ENCODE results near the gene RSPH9.

The RSPH9 gene

DNA sequence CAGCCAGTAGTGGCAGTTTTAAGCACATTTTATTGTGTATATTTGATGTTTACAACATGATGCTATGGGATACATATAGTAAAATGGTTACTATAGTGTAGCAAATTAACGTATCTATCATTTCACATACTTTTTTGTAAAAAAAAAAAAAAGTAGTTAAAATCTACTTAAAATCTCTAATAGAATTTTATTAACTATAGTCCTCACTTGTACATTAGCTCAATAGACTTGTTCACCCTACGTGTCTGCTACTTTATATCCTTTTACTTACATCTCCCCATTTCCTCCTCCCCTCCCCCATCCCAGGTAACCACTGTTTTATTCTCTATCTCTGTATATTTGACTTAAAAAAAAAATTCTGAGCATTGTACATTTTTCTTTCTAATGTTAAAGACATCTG is 38.8 kb upstream of the RSPH9 start:
- peaks cover 91% of the 10 kb centered on the region for H3K36me3 ChIP-seq (ENCODE audit: control insufficient read depth, low read length)
- TF ChIP-seq EZH2phosphoT487 (IDR thresholded peaks at IDR 0.05; ENCODE audit: borderline replicate concordance, low read length) = no peak
- TF ChIP-seq, protein P1, sequence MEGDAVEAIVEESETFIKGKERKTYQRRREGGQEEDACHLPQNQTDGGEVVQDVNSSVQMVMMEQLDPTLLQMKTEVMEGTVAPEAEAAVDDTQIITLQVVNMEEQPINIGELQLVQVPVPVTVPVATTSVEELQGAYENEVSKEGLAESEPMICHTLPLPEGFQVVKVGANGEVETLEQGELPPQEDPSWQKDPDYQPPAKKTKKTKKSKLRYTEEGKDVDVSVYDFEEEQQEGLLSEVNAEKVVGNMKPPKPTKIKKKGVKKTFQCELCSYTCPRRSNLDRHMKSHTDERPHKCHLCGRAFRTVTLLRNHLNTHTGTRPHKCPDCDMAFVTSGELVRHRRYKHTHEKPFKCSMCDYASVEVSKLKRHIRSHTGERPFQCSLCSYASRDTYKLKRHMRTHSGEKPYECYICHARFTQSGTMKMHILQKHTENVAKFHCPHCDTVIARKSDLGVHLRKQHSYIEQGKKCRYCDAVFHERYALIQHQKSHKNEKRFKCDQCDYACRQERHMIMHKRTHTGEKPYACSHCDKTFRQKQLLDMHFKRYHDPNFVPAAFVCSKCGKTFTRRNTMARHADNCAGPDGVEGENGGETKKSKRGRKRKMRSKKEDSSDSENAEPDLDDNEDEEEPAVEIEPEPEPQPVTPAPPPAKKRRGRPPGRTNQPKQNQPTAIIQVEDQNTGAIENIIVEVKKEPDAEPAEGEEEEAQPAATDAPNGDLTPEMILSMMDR (IDR thresholded peaks at IDR 0.05; ENCODE audit: low read depth, low read length, poor library complexity, severe bottlenecking) = no peak

DNA sequence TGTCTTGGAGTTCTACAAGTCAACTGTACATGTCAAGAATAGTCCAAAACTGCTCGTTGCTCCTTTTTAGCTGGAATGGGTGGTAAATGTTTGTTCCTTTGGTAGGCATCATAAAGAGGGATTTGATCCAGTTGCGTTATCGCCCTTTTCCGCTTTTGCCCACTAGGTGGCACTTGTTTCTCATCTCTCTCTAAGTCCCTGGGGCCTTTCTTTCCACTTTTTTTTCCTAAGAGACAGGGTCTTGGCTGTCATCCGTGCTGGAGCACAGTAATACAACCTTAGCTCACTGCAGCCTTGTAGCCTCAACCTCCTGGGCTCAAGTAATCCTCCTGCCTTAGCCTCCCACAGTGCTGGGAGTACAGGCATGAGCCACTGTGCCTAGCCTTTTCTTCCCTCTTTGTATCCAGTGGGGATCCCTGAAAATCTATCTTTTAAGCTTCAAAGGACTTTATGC is 36.5 kb upstream of the RSPH9 start:
- Histone ChIP-seq H3K27me3 (ENCODE audit: control insufficient read depth, low read length) (no peaks in the 10 kb centered on the region), H3K4me2 (ENCODE audit: low read length) (peak overlapping the region; percentile 48), H3K9me3 (ENCODE audit: control insufficient read depth, insufficient read depth, low read length) (no peaks in the 10 kb centered on the region), H3K27ac (ENCODE audit: low read depth, low read length) (peak overlapping the region; percentile 39), H3F3A (ENCODE audit: control insufficient read depth, insufficient read depth) (peaks cover 25% of the 10 kb centered on the region), H4K20me1 (ENCODE audit: control insufficient read depth, insufficient read depth, low read depth, low read length) (no peaks in the 10 kb centered on the region), H3K4me3 (ENCODE audit: low read length) (peak overlapping the region; percentile 23), H3K9me2 (replicated peaks; ENCODE audit: control insufficient read depth, low read length) (no peaks in the 10 kb centered on the region), H3K4me1 (ENCODE audit: control insufficient read depth, low read length) (peaks cover 13% of the 10 kb centered on the region), H3K79me2 (ENCODE audit: control insufficient read depth, low read length) (peaks cover 3% of the 10 kb centered on the region), H3K36me3 (ENCODE audit: control insufficient read depth, low read length) (peaks cover 89% of the 10 kb centered on the region)
- TF ChIP-seq EZH2phosphoT487 (IDR thresholded peaks at IDR 0.05; ENCODE audit: borderline replicate concordance, low read length) = no peak
- TF ChIP-seq, protein P1 (IDR thresholded peaks at IDR 0.05; ENCODE audit: low read depth, low read length, poor library complexity, severe bottlenecking) = peak; percentile 94

More for the DNA sequence above, 38.8 kb upstream of the RSPH9 start:
- Histone ChIP-seq H3K9me3 (ENCODE audit: control insufficient read depth, insufficient read depth, low read length) (no peaks in the 10 kb centered on the region), H3F3A (ENCODE audit: control insufficient read depth, insufficient read depth) (peaks cover 26% of the 10 kb centered on the region), H3K9me2 (replicated peaks; ENCODE audit: control insufficient read depth, low read length) (no peaks in the 10 kb centered on the region), H3K27ac (ENCODE audit: low read depth, low read length) (no peak overlapping the region), H3K4me2 (ENCODE audit: low read length) (no peak overlapping the region), H3K79me2 (ENCODE audit: control insufficient read depth, low read length) (peaks cover 3% of the 10 kb centered on the region), H4K20me1 (ENCODE audit: control insufficient read depth, insufficient read depth, low read depth, low read length) (no peaks in the 10 kb centered on the region), H3K4me1 (ENCODE audit: control insufficient read depth, low read length) (peaks cover 13% of the 10 kb centered on the region), H3K4me3 (ENCODE audit: low read length) (no peak overlapping the region), H3K27me3 (ENCODE audit: control insufficient read depth, low read length) (no peaks in the 10 kb centered on the region)

DNA sequence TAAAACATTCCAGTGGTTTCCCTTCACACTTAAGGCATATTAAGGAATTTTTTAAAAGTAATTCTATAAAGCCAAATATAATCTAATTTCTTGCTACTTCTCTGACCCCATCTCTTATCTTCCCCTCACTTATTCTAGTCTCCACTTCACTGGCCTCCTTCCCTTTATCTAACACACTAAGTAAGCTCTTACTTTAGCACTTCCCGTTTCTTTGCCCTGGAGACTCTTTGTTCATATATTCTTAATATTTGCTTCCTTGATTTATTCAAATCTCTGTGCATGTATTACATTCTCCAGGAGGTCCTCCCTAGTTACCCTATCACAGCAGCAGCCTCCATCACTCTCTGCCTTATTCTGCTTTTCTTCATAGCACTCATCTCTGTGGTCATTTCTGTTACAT is 36.0 kb upstream of the RSPH9 start:
- no peaks in the 10 kb centered on the region for H4K20me1 ChIP-seq (ENCODE audit: control insufficient read depth, insufficient read depth, low read depth, low read length)
- TF ChIP-seq, protein P1 (IDR thresholded peaks at IDR 0.05; ENCODE audit: low read depth, low read length, poor library complexity, severe bottlenecking) = no peak
- no peak for TF ChIP-seq EZH2phosphoT487 (IDR thresholded peaks at IDR 0.05; ENCODE audit: borderline replicate concordance, low read length)
- H3K27ac ChIP-seq (ENCODE audit: low read depth, low read length) = peak overlapping the region; percentile 39
- H3K27me3 ChIP-seq (ENCODE audit: control insufficient read depth, low read length) = no peaks in the 10 kb centered on the region
- no peaks in the 10 kb centered on the region for H3K9me3 ChIP-seq (ENCODE audit: control insufficient read depth, insufficient read depth, low read length)
- no peaks in the 10 kb centered on the region for H3K9me2 ChIP-seq (replicated peaks; ENCODE audit: control insufficient read depth, low read length)
- H3K4me3 ChIP-seq (ENCODE audit: low read length) = peak overlapping the region; percentile 23
- H3F3A ChIP-seq (ENCODE audit: control insufficient read depth, insufficient read depth) = peaks cover 20% of the 10 kb centered on the region
- H3K79me2 ChIP-seq (ENCODE audit: control insufficient read depth, low read length) = peaks cover 3% of the 10 kb centered on the region
- H3K4me2 ChIP-seq (ENCODE audit: low read length) = peak overlapping the region; percentile 48
- peaks cover 89% of the 10 kb centered on the region for H3K36me3 ChIP-seq (ENCODE audit: control insufficient read depth, low read length)
- peaks cover 13% of the 10 kb centered on the region for H3K4me1 ChIP-seq (ENCODE audit: control insufficient read depth, low read length)

Measured in DOHH2 (cell line).